ENCODE data around the gene GPR135.

The GPR135 gene

GRCh38 chr14:59500732-59501131 lies 35.6 kb upstream of the GPR135 start:
- H3K79me2 ChIP-seq (ENCODE audit: insufficient read depth, low read depth), result no peaks in the 10 kb centered on the region
- no peaks in the 10 kb centered on the region for H3K36me3 ChIP-seq (ENCODE audit: insufficient read depth)
- TF ChIP-seq CTCF (conservative IDR thresholded peaks at IDR 0.05; ENCODE audit: low read depth, low read length), result no peak
- no peak overlapping the region for H3K27ac ChIP-seq
- no peak overlapping the region for H3K4me2 ChIP-seq
- H3K4me1 ChIP-seq (ENCODE audit: low read depth, poor library complexity, severe bottlenecking), result no peaks in the 10 kb centered on the region
- H3K27me3 ChIP-seq (ENCODE audit: insufficient read depth, low read depth), result no peaks in the 10 kb centered on the region
- no peak overlapping the region for H2AFZ ChIP-seq (ENCODE audit: low read depth)
- no peak overlapping the region for H3K9ac ChIP-seq
- H4K20me1 ChIP-seq (ENCODE audit: insufficient read depth), result no peaks in the 10 kb centered on the region
- no peak overlapping the region for H3K4me3 ChIP-seq (IDR thresholded peaks at IDR 0.05; ENCODE audit: insufficient read depth, low read depth, low read length)

GRCh38 chr14:59492384-59492783 lies 27.2 kb upstream of the GPR135 start:
- TF ChIP-seq CTCF (conservative IDR thresholded peaks at IDR 0.05; ENCODE audit: low read depth, low read length), result no peak

GRCh38 chr14:59490756-59491155 lies 25.6 kb upstream of the GPR135 start:
- no peaks in the 10 kb centered on the region for H3K27me3 ChIP-seq (ENCODE audit: insufficient read depth, low read depth)
- TF ChIP-seq CTCF (conservative IDR thresholded peaks at IDR 0.05; ENCODE audit: low read depth, low read length), result no peak
- no peaks in the 10 kb centered on the region for H3K36me3 ChIP-seq (ENCODE audit: insufficient read depth)
- no peaks in the 10 kb centered on the region for H4K20me1 ChIP-seq (ENCODE audit: insufficient read depth)
- no peak overlapping the region for H3K9ac ChIP-seq
- H3K79me2 ChIP-seq (ENCODE audit: insufficient read depth, low read depth), result peaks cover 8% of the 10 kb centered on the region; the same call in 1 of the 2 replicates
- H3K4me2 ChIP-seq, result no peak overlapping the region
- H3K4me3 ChIP-seq (IDR thresholded peaks at IDR 0.05; ENCODE audit: insufficient read depth, low read depth, low read length), result no peak overlapping the region
- H2AFZ ChIP-seq (ENCODE audit: low read depth), result no peak overlapping the region
- peaks cover 11% of the 10 kb centered on the region for H3K4me1 ChIP-seq (ENCODE audit: low read depth, poor library complexity, severe bottlenecking)
- no peak overlapping the region for H3K27ac ChIP-seq

More at GRCh38 chr14:59492384-59492783, 27.2 kb upstream of the GPR135 start:
- Histone ChIP-seq H3K27me3 (ENCODE audit: insufficient read depth, low read depth) (no peaks in the 10 kb centered on the region), H3K4me1 (ENCODE audit: low read depth, poor library complexity, severe bottlenecking) (no peaks in the 10 kb centered on the region), H3K27ac (no peak overlapping the region), H3K36me3 (ENCODE audit: insufficient read depth) (no peaks in the 10 kb centered on the region), H3K9ac (no peak overlapping the region), H3K79me2 (ENCODE audit: insufficient read depth, low read depth) (no peaks in the 10 kb centered on the region), H3K4me3 (IDR thresholded peaks at IDR 0.05; ENCODE audit: insufficient read depth, low read depth, low read length) (no peak overlapping the region), H3K4me2 (no peak overlapping the region), H4K20me1 (ENCODE audit: insufficient read depth) (no peaks in the 10 kb centered on the region), H2AFZ (ENCODE audit: low read depth) (no peak overlapping the region)

DNA sequence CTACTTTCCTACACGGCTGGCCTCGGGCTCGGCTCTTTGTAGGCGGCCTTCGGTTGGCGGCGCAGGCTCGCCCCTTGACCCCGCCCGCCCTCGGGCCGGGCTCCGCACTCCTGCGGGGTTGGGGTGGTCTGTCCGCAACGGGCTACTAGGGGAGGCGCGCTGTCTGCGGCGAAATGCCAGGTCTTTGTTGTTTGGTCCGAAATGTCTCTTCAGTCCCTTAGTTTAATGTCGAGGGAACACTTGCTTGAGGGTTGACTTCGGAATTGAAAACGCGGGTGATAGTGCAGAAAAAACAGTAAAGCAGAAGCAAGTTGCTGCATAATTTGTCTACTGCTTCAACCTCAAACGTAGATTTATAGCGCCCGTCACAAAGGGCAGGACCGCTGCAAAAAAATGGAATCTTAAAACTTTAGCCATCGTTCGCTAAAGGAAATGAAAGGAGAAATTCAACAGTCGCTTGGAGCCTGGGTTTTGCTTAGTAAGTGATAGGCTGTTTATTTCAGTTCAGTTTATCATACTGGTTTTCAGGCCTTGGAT lies 19.5 kb upstream of the GPR135 start:
- Histone ChIP-seq H3K27ac (peak overlapping the region; percentile 65), H3K79me2 (ENCODE audit: insufficient read depth, low read depth) (peaks cover 20% of the 10 kb centered on the region; the same call in 1 of the 2 replicates), H2AFZ (ENCODE audit: low read depth) (peak overlapping the region; percentile 79)

More for the DNA sequence above, 19.5 kb upstream of the GPR135 start:
- Histone ChIP-seq H4K20me1 (ENCODE audit: insufficient read depth) (no peaks in the 10 kb centered on the region), H3K4me1 (ENCODE audit: low read depth, poor library complexity, severe bottlenecking) (peaks cover 35% of the 10 kb centered on the region), H3K9ac (peak overlapping the region; percentile 88), H3K4me3 (IDR thresholded peaks at IDR 0.05; ENCODE audit: insufficient read depth, low read depth, low read length) (no peak overlapping the region), H3K4me2 (peak overlapping the region; percentile 58), H3K36me3 (ENCODE audit: insufficient read depth) (no peaks in the 10 kb centered on the region), H3K27me3 (ENCODE audit: insufficient read depth, low read depth) (no peaks in the 10 kb centered on the region)
- no peak for TF ChIP-seq CTCF (conservative IDR thresholded peaks at IDR 0.05; ENCODE audit: low read depth, low read length)
